Measurements from ENCODE around the gene COL11A2. TPM values are rescaled to one million over a fixed set of nuclear protein-coding genes. Genes with fewer than 3 reads are reported as not detected.

The COL11A2 gene
- total RNA-seq, 1 experiment from 2014 or later, result 7.6 TPM

DNA sequence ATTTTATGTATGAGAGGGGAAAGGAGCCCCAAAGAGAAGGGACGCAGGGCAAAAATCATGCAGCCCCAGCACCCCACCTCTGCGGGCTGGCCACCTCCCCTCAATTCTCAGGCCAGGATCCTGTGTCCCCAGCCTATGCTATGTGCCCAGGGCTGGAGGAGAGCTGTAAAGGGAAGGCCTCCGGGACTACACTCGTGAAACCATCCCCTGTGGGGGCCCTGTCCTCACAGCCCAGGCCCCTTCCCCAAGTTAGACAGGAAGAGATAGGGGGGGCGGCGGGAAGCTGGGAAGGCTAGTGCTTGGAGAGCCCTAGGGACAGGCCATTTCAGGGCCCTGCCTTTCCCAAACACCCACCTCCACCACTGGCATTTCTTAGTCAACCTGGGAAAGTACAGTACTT is 1.4 kb upstream of the COL11A2 start:
- Histone ChIP-seq H3K27me3 (ENCODE audit: insufficient read depth, low read length) (no peaks in the 10 kb centered on the region), H3K9ac (ENCODE audit: low read length) (no peak overlapping the region), H3K9me2 (ENCODE audit: insufficient read depth) (no peaks in the 10 kb centered on the region), H3K79me2 (ENCODE audit: insufficient read depth, low read length) (peaks cover 21% of the 10 kb centered on the region; the same call in 1 of the 2 replicates), H3K4me2 (ENCODE audit: low read length) (no peak overlapping the region), H4K20me1 (ENCODE audit: insufficient read depth) (no peaks in the 10 kb centered on the region), H3K4me1 (ENCODE audit: control insufficient read depth in 1 of 2, insufficient read depth in 2 of 2, low read length in 2 of 2) (peaks cover 11 to 16% of the 10 kb centered on the region in 2 experiments; a peak in 3 of 4 replicates), H3K36me3 (ENCODE audit: control insufficient read depth in 1 of 2, insufficient read depth in 2 of 2, low read length in 2 of 2) (peaks cover 20 to 28% of the 10 kb centered on the region in 2 experiments; a peak in 3 of 4 replicates), H2AFZ (ENCODE audit: low read depth, low read length, poor library complexity, severe bottlenecking) (no peak overlapping the region), H3K9me3 (ENCODE audit: control insufficient read depth in 1 of 2, insufficient read depth in 1 of 2, low read depth in 1 of 2, low read length in 2 of 2) (no peaks in the 10 kb centered on the region), H3K27ac (ENCODE audit: low read depth, low read length) (no peak overlapping the region), H3K4me3 (replicated peaks in 1 of 2; ENCODE audit: low read depth in 1 of 2, low read length in 2 of 2) (no peak overlapping the region)
- POLR2A ChIA-PET, result no interaction called here
- intact Hi-C loops (cut with micrococcal nuclease), result no loop called here
- RAD21 ChIA-PET (ENCODE audit: low non-redundant PET in 1 of 2, low total read pairs in 2 of 2, uncharacterized antibody in 2 of 2, unreplicated experiment in 2 of 2), result no interaction called here
- no peak for TF ChIP-seq JUND (IDR thresholded peaks at IDR 0.05)
- TF ChIP-seq SIN3A (IDR thresholded peaks at IDR 0.05; ENCODE audit: low read depth), result no peak
- TF ChIP-seq POLR2A (IDR thresholded peaks at IDR 0.05; ENCODE audit: borderline replicate concordance, extremely low read depth, insufficient read depth, insufficient read length), result no peak
- no peak for TF ChIP-seq ZFX (IDR thresholded peaks at IDR 0.05)
- no peak for TF ChIP-seq RAD21 (IDR thresholded peaks at IDR 0.05; ENCODE audit: low read depth)
- no peak for TF ChIP-seq ZNF274 (IDR thresholded peaks at IDR 0.05; ENCODE audit: low read depth, low read length)
- TF ChIP-seq, protein P1, sequence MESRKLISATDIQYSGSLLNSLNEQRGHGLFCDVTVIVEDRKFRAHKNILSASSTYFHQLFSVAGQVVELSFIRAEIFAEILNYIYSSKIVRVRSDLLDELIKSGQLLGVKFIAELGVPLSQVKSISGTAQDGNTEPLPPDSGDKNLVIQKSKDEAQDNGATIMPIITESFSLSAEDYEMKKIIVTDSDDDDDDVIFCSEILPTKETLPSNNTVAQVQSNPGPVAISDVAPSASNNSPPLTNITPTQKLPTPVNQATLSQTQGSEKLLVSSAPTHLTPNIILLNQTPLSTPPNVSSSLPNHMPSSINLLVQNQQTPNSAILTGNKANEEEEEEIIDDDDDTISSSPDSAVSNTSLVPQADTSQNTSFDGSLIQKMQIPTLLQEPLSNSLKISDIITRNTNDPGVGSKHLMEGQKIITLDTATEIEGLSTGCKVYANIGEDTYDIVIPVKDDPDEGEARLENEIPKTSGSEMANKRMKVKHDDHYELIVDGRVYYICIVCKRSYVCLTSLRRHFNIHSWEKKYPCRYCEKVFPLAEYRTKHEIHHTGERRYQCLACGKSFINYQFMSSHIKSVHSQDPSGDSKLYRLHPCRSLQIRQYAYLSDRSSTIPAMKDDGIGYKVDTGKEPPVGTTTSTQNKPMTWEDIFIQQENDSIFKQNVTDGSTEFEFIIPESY (IDR thresholded peaks at IDR 0.05; ENCODE audit: extremely low read depth, insufficient replicate concordance, low read length), result no peak
- no TSS peak for BruUV-seq (replicated peaks)
- DNase-seq (ENCODE audit: low read depth, low spot score) (no peak), ATAC-seq (no peak)
- CTCF ChIA-PET, result no interaction called here
